ENCODE measurements around the gene SRRM5. TPM values are rescaled to one million over a fixed set of nuclear protein-coding genes. Genes with fewer than 3 reads are reported as not detected.

Gene SRRM5
- polyA plus RNA-seq, 2 of the 4 experiments (the other 2 are of a cell fraction) = 0.47 to 0.50 TPM

GRCh38 chr19:43651758-43652545 lies 40.1 kb downstream of the SRRM5 start (continued):
- TF ChIP-seq EP300 (IDR thresholded peaks at IDR 0.05) (no peak), HEYL (CRISPR knock-in tag; IDR thresholded peaks at IDR 0.05) (no peak), HES2 (IDR thresholded peaks at IDR 0.05) (no peak), RAD21 (conservative IDR thresholded peaks at IDR 0.05 in 1 of 2, IDR thresholded peaks at IDR 0.05 in 1 of 2) (peak; percentile 73 to 81), MAX (IDR thresholded peaks at IDR 0.05) (0 out of 2 replicates have a peak, but pooled peaks have one; percentile 15), CBX2 (IDR thresholded peaks at IDR 0.05; ENCODE audit: borderline replicate concordance, low read depth) (no peak), HOXA7 (CRISPR knock-in tag; IDR thresholded peaks at IDR 0.05) (no peak), USF2 (IDR thresholded peaks at IDR 0.05) (no peak)

GRCh38 chr19:43652546-43652874 lies 40.6 kb downstream of the SRRM5 start:
- DNase-seq (ENCODE audit: low read depth in 1 of 2, low spot score in 1 of 2) (no peak), ATAC-seq (peak; percentile 5 to 37; a peak in 4 of 6 replicates), FAIRE-seq (no peak)
- CTCF ChIA-PET = interaction anchor here (0.6 to 4.2 kb wide), 27 partner anchors 9 to 227 kb away, joined by 3 to 46 read pairs (median 5); partner anchors contain the start of genes IRGQ and ZNF576
- no peak for TF ChIP-seq ELK1 (IDR thresholded peaks at IDR 0.05; ENCODE audit: low read depth, low read length)
- TF ChIP-seq CHD4 (IDR thresholded peaks at IDR 0.05; ENCODE audit: borderline replicate concordance) = no peak
- no peak; the same call in 1 of the 3 replicates for TF ChIP-seq CTCF (IDR thresholded peaks at IDR 0.05)
- TF ChIP-seq USF2 (IDR thresholded peaks at IDR 0.05) = no peak
- no peak for TF ChIP-seq RFX5 (IDR thresholded peaks at IDR 0.05)
- no peak for TF ChIP-seq EHF (CRISPR knock-in tag; IDR thresholded peaks at IDR 0.05)
- 64% methylated on average over 5 of the region's 5 CpGs for WGBS (ENCODE audit: missing lambda C conversion rate)
- Histone ChIP-seq H3K9me3 (no peaks in the 10 kb centered on the region), H3K27ac (no peak overlapping the region), H3K4me1 (no peaks in the 10 kb centered on the region), H3K4me3 (no peak overlapping the region), H3K4me2 (no peak overlapping the region)
- POLR2A ChIA-PET = no interaction called here

GRCh38 chr19:43656436-43656835 lies 44.5 kb downstream of the SRRM5 start:
- POLR2A ChIA-PET = no interaction called here
- Histone ChIP-seq H3K9me3 (0 out of 3 replicates have a peak, but pooled peaks cover 8% of the 10 kb centered on the region), H3K4me3 (no peak overlapping the region), H3K27ac (no peak overlapping the region), H3K4me1 (no peaks in the 10 kb centered on the region), H3K4me2 (no peak overlapping the region)
- ATAC-seq (no peak), FAIRE-seq (no peak), DNase-seq (ENCODE audit: low read depth in 1 of 2, low spot score in 1 of 2) (no peak)
- CTCF ChIA-PET = interaction anchor here (1.0 to 2.7 kb wide), 4 partner anchors 9 to 101 kb away, joined by 3 to 8 read pairs (median 3); no protein-coding TSS in a partner anchor
- TF ChIP-seq KDM1A (IDR thresholded peaks at IDR 0.05; ENCODE audit: low read depth) = no peak
- peak; percentile 38 for TF ChIP-seq POLR2AphosphoS2 (conservative IDR thresholded peaks at IDR 0.05; ENCODE audit: low read length)
- WGBS (ENCODE audit: missing lambda C conversion rate) = 98% methylated on average over 6 of the region's 6 CpGs

All from A549 (cell line).